ENCODE measurements around the gene ACP2. TPM values are rescaled to one million over a fixed set of nuclear protein-coding genes. Genes with fewer than 3 reads are reported as not detected.

The ACP2 gene
- total and polyA plus RNA-seq, 9 of the 15 experiments (the other 6 are each of a cell fraction or from before 2014, with no cell fraction given) = 1.9 to 20.0 (median 11.6) TPM

DNA sequence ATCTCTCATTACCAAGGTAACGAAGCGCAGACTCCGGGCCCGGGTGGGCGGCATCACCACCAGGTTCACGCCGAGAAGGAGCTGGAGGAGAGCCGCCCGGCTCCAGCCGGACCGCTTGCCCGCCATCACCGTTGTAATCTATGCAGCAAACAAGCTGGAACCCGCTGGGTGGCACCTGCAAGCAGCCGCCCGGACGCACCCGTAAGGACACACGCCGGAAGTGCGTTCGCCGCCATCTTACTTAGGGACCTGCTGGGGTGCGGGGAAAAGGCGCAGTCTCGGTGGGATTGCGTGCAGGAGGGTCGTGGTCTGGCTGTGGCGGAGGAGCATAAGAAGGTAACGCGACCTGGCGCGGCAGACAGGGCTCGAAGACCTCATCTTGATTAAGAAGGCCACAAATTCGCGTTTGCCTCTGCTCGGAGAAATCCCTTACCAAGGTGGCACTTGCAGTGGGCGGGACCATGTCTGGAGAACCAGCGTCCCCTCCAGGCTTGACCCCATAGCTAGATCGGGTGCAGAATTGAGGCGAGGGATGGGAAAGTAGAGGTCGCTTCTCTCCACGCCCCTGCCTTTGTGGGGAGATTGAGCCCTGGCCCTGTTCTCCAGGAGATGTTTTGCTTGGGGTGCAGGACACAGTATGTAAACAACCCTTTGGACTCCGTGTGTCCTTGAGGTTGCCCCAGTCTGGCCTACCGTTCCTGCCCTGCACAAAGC is at the start of gene ACP2 (continued):
- TF ChIP-seq IRF2 (CRISPR knock-in tag; IDR thresholded peaks at IDR 0.05) (no peak), HMG20A (CRISPR knock-in tag; conservative IDR thresholded peaks at IDR 0.05) (no peak), SP2 (IDR thresholded peaks at IDR 0.05; ENCODE audit: extremely low read depth, low read depth, low read length, poor library complexity, severe bottlenecking) (no peak), ZNF583 (CRISPR knock-in tag; IDR thresholded peaks at IDR 0.05) (peak; percentile 28; the same call in 1 of the 2 replicates), EZH2 (IDR thresholded peaks at IDR 0.05; ENCODE audit: borderline replicate concordance, low read depth, low read length) (no peak), TARDBP (IDR thresholded peaks at IDR 0.05) (peak; percentile 89; the same call in 1 of the 2 replicates), RBM15 (IDR thresholded peaks at IDR 0.05; ENCODE audit: insufficient read depth, low read length) (no peak), CBX8 (IDR thresholded peaks at IDR 0.05; ENCODE audit: borderline replicate concordance, extremely low read depth, low read depth, low read length, poor library complexity, severe bottlenecking) (no peak), ATF1 (CRISPR knock-in tag; IDR thresholded peaks at IDR 0.05) (no peak), ATF1 (tag; IDR thresholded peaks at IDR 0.05) (peak; percentile 95), THAP7 (CRISPR knock-in tag; IDR thresholded peaks at IDR 0.05) (peak; percentile 92; the same call in 1 of the 2 replicates), DEAF1 (CRISPR knock-in tag; IDR thresholded peaks at IDR 0.05) (no peak), ZNF77 (CRISPR knock-in tag; IDR thresholded peaks at IDR 0.05) (no peak), THRAP3 (IDR thresholded peaks at IDR 0.05; ENCODE audit: borderline replicate concordance) (peak; percentile 91; the same call in 1 of the 2 replicates), ZNF316 (IDR thresholded peaks at IDR 0.05) (no peak), ZNF311 (CRISPR knock-in tag; IDR thresholded peaks at IDR 0.05) (peak; percentile 79; the same call in 1 of the 2 replicates), LARP7 (IDR thresholded peaks at IDR 0.05) (no peak; the same call in none of the 2 replicates), CBX2 (IDR thresholded peaks at IDR 0.05; ENCODE audit: insufficient read depth, low read length, poor library complexity, severe bottlenecking) (no peak), JUND (IDR thresholded peaks at IDR 0.05; ENCODE audit: borderline replicate concordance, low read depth, low read length) (peak; percentile 60), JUND (tag; IDR thresholded peaks at IDR 0.05; ENCODE audit: borderline replicate concordance, low read depth, low read length) (peak; percentile 46; the same call in 2 of the 3 replicates)
- TF ChIP-seq, protein P1, sequence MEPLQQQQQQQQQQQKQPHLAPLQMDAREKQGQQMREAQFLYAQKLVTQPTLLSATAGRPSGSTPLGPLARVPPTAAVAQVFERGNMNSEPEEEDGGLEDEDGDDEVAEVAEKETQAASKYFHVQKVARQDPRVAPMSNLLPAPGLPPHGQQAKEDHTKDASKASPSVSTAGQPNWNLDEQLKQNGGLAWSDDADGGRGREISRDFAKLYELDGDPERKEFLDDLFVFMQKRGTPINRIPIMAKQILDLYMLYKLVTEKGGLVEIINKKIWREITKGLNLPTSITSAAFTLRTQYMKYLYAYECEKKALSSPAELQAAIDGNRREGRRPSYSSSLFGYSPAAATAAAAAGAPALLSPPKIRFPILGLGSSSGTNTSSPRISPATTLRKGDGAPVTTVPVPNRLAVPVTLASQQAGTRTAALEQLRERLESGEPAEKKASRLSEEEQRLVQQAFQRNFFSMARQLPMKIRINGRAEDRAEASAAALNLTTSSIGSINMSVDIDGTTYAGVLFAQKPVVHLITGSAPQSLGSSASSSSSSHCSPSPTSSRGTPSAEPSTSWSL (CRISPR knock-in tag; IDR thresholded peaks at IDR 0.05; ENCODE audit: borderline replicate concordance) = no peak

Measured in K562 (cell line).